OCI-LY7 (cell line): ENCODE measurements around the gene FASTK. TPM values are rescaled to one million over a fixed set of nuclear protein-coding genes. Genes with fewer than 3 reads are reported as not detected.

Experiments used
- BruUV-seq: library from RNA; stranded (reverse); fragments of 400-500 nt; replicated peaks from 2 replicates; lab custom pipeline; 2021; lab: Mats Ljungman, UMichigan
- CTCF ChIA-PET: fragments of 300-600 bp; sonication (Branson Sonifier 250); formaldehyde crosslinking; loops from one replicate; lab custom pipeline; 2022; ENCODE audit warnings: antibody characterized with exemption; ENCODE audit not compliant: unreplicated experiment; lab: Charles Lee
- POLR2A ChIA-PET: fragments of 300-600 bp; sonication (Branson Sonifier 250); formaldehyde crosslinking; loops from one replicate; lab custom pipeline; 2022; ENCODE audit warnings: antibody characterized with exemption; lab: Charles Lee
- DNase-seq: peaks from one replicate; pipeline ENCODE4 v3.0.0-alpha.2; 2015; ENCODE audit warnings: low spot score
- H2AFZ ChIP-seq: fragments of 200-600 bp; sonication (generic), shearing (Covaris generic); 2 replicates; pipeline ENCODE4 v1.6.1; 2014; ENCODE audit warnings: mild to moderate bottlenecking, antibody characterized with exemption, low read length, moderate library complexity
- H3K27ac ChIP-seq: fragments of 200-600 bp; sonication (generic); 2 replicates; pipeline ENCODE4 v1.5.1; 2014; ENCODE audit warnings: mixed run types, low read depth, mild to moderate bottlenecking, moderate library complexity, low read length, inconsistent platforms; ENCODE audit not compliant: poor library complexity, severe bottlenecking
- H3K36me3 ChIP-seq: fragments of 200-600 bp; sonication (generic); 2 replicates; pipeline ENCODE4 v1.6.1; 2014; ENCODE audit warnings: mild to moderate bottlenecking, antibody characterized with exemption, low read length, moderate library complexity, mixed read lengths; ENCODE audit not compliant: insufficient read depth
- H3K4me1 ChIP-seq: fragments of 200-600 bp; sonication (generic); 2 replicates; pipeline ENCODE4 v1.5.1; 2014; ENCODE audit warnings: mild to moderate bottlenecking, low read length; ENCODE audit not compliant: insufficient read depth, poor library complexity, severe bottlenecking
- H3K4me2 ChIP-seq: fragments of 200-600 bp; sonication (generic); 2 replicates; pipeline ENCODE4 v1.6.1; 2014; ENCODE audit warnings: mild to moderate bottlenecking, low read length
- H3K4me3 ChIP-seq: fragments of 200-600 bp; sonication (generic); 2 replicates; pipeline ENCODE4 v1.5.1; 2014; ENCODE audit warnings: mild to moderate bottlenecking, low read depth, low read length; ENCODE audit not compliant: poor library complexity, severe bottlenecking
- H3K79me2 ChIP-seq: fragments of 200-600 bp; sonication (generic); 2 replicates; pipeline ENCODE4 v1.6.1; 2016; ENCODE audit warnings: low read depth, mild to moderate bottlenecking, low read length, moderate library complexity, mixed read lengths; ENCODE audit not compliant: insufficient read depth
- H3K9me2 ChIP-seq: fragments of 200-600 bp; sonication (generic); 2 replicates; pipeline ENCODE4 v1.6.1; 2016; ENCODE audit warnings: mild to moderate bottlenecking, low read length, mixed read lengths; ENCODE audit not compliant: insufficient read depth
- H3K9me3 ChIP-seq: fragments of 200-600 bp; sonication (generic); 2 replicates; pipeline ENCODE4 v1.6.1; 2014; ENCODE audit warnings: mild to moderate bottlenecking, mixed run types, low read length, mixed read lengths
- H4K20me1 ChIP-seq: fragments of 200-600 bp; sonication (generic); 2 replicates; pipeline ENCODE4 v1.6.1; 2014; ENCODE audit warnings: mild to moderate bottlenecking, antibody characterized with exemption, low read length, moderate library complexity, mixed read lengths; ENCODE audit not compliant: insufficient read depth
- CTCF ChIP-seq: fragments of 200-600 bp; sonication (generic); conservative IDR thresholded peaks from 2 replicates; pipeline ENCODE4 v1.5.1; 2014; ENCODE audit warnings: mild to moderate bottlenecking, antibody characterized with exemption, low read length, moderate library complexity, mixed read lengths
- EZH2phosphoT487 ChIP-seq: fragments of 200-600 bp; sonication (generic); IDR thresholded peaks from 2 replicates; pipeline ENCODE4 v1.6.1; 2018; ENCODE audit warnings: low read depth, borderline replicate concordance, mild to moderate bottlenecking, mixed run types, antibody characterized with exemption, low read length, moderate library complexity, mixed read lengths
- intact Hi-C: fragments of 100-400 bp; cut with micrococcal nuclease; formaldehyde crosslinking; loops from one replicate; pipeline ENCODE4 v1.10.0; 2022; ENCODE audit not compliant: unreplicated experiment
- total RNA-seq, 2 experiments: library from RNA; depleted of rRNA in 1 of 2; stranded (reverse); fragments of >200 nt in 1 of 2; shearing (Covaris generic) in 1 of 2; gene quantifications; 2 replicates each; pipeline ENCODE4 v1.2.3, GENCODE V29; 2014 to 2022

FASTK gene
- total RNA-seq, 2 experiments from 2014 or later = 90.5 to 118 TPM

- intact Hi-C loops = loop anchor here (10.0 kb wide), 1 partner anchor 60 kb away; no protein-coding TSS in a partner anchor
Measured at GRCh38 chr7:151095123-151095797, 14.7 kb upstream of the FASTK start.

DNA sequence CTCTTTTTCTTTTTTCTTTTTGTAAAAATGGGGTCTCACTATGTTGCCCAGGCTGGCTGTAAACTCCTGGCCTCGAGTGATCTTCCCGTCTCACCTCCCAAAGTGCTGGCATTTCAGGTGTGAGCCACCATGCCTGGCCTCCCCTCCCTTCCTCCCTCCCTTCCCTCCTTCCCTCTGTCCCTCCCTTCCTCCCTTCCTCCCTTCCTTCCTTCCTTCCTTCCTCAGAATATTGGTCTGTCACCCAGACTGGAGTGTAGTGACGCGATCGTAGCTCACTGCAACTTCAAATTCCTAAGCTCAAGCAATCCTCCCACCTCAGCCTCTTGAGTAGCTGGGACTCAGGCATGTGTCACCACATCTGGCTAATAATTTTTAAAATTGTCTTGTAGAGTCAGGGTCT lies 14.1 kb upstream of the FASTK start:
- Histone ChIP-seq H3K27ac (no peak overlapping the region), H3K4me2 (no peak overlapping the region), H3K4me3 (no peak overlapping the region), H2AFZ (no peak overlapping the region), H3K4me1 (peaks cover 3% of the 10 kb centered on the region), H4K20me1 (no peaks in the 10 kb centered on the region; the same call in 1 of the 2 replicates), H3K9me3 (no peaks in the 10 kb centered on the region), H3K79me2 (no peaks in the 10 kb centered on the region), H3K9me2 (no peaks in the 10 kb centered on the region), H3K36me3 (no peaks in the 10 kb centered on the region)
- intact Hi-C loops = loop anchor here (10.0 kb wide), 1 partner anchor 60 kb away; no protein-coding TSS in a partner anchor
- DNase-seq = no peak
- TF ChIP-seq CTCF = no peak
- CTCF ChIA-PET = interaction anchor here (0.7 kb wide), 1 partner anchor 16 kb away, joined by 13 read pairs; no protein-coding TSS in a partner anchor
- BruUV-seq = no TSS peak
- POLR2A ChIA-PET = interaction anchor here (0.6 to 0.8 kb wide), 5 partner anchors 8 to 124 kb away, joined by 3 to 5 read pairs (median 3); partner anchors contain the start of gene FASTK

More at GRCh38 chr7:151095123-151095797, 14.7 kb upstream of the FASTK start:
- BruUV-seq = no TSS peak
- Histone ChIP-seq H2AFZ (no peak overlapping the region), H3K79me2 (no peaks in the 10 kb centered on the region), H3K27ac (no peak overlapping the region), H3K9me2 (no peaks in the 10 kb centered on the region), H3K4me3 (no peak overlapping the region), H4K20me1 (no peaks in the 10 kb centered on the region), H3K4me2 (no peak overlapping the region), H3K9me3 (no peaks in the 10 kb centered on the region), H3K4me1 (peaks cover 3% of the 10 kb centered on the region), H3K36me3 (no peaks in the 10 kb centered on the region)
- ChIA-PET POLR2A (interaction anchor here (0.6 to 0.8 kb wide), 6 partner anchors 8 to 173 kb away, joined by 3 to 5 read pairs (median 4); partner anchors contain the start of gene FASTK), CTCF (interaction anchor here (0.7 kb wide), 1 partner anchor 16 kb away, joined by 13 read pairs; no protein-coding TSS in a partner anchor)
- no peak for TF ChIP-seq CTCF
- TF ChIP-seq EZH2phosphoT487 = no peak
- no peak for DNase-seq
